ENCODE results near the gene IL17RD.
A peak's percentile ranks its signal among the peaks of the same experiment; 100 is the strongest.

Gene IL17RD

DNA sequence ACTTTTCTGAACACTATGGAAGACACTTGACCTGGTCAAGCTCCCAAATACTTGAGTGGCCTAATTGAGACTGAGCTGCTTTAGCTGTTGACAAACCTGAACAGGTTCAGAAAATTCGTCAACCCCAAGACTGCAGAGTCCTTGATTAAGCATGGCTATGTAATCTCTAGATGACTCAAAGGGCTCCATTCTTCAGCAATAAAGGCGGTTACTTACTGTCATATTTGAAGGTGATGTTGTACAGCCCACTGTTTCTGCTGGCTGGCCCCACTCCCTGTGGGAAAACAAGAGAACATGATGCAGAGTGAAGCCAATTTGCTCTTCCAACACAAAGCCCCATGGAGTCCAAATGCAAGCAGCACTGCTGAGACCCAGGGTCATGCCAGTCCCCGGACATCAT lies 45.1 kb downstream of the IL17RD start:
- no peak for FAIRE-seq
- no peak for DNase-seq (ENCODE audit: insufficient read length, low spot score)
- TF ChIP-seq CTCF (IDR thresholded peaks at IDR 0.05; ENCODE audit: insufficient read depth, missing control alignments) = no peak

GRCh38 chr3:57118254-57118653 lies 46.9 kb downstream of the IL17RD start:
- no peak for DNase-seq (ENCODE audit: insufficient read length, low spot score)
- FAIRE-seq = no peak
- no peak for TF ChIP-seq CTCF (IDR thresholded peaks at IDR 0.05; ENCODE audit: insufficient read depth, missing control alignments)

GRCh38 chr3:57116501-57116900 lies 48.7 kb downstream of the IL17RD start:
- no peak for TF ChIP-seq CTCF (IDR thresholded peaks at IDR 0.05; ENCODE audit: insufficient read depth, missing control alignments)
- DNase-seq (ENCODE audit: insufficient read length, low spot score) (no peak), FAIRE-seq (no peak)

DNA sequence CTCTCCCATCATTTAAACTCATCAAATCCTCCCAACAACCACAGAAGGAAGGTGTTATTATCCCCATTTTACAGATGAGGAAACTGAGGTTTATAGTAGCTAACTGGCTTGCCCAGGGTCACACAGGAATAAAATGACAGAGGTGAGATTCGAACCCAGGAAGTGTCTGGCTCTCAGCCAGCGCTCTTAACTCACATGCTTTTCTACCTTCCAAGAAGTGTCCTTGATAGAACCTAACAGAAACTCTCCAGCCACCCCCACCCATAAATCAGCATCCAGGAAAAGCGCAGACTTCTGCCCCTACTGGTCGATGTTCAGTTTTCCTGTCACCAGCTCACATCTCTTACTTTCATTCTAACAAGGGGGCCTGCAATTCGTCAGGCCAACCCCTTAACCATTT lies 52.9 kb downstream of the IL17RD start:
- TF ChIP-seq CTCF (IDR thresholded peaks at IDR 0.05; ENCODE audit: insufficient read depth, missing control alignments) = peak; percentile 4
- DNase-seq (ENCODE audit: insufficient read length, low spot score) = no peak
- no peak for FAIRE-seq

DNA sequence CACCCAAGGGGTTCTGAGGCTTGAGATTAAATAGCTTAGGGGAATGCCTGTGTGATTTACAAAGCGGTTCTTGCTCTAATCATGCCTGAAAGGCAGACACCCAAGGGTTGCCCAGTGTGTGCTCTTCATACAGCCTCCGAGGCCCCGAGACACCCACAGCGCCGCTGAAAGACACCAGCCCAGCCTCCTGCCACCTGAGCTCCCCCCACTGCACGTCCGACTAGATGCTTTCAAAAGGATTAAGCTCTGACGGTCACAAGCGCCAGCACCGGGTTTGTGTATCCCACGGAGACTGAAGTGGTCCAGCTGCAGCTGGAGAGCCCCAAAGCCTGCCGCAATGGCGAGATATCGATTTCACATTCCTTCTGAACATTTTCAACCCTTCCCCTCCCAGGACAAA lies 54.4 kb downstream of the IL17RD start:
- FAIRE-seq (no peak), DNase-seq (ENCODE audit: insufficient read length, low spot score) (no peak)
- TF ChIP-seq CTCF (IDR thresholded peaks at IDR 0.05; ENCODE audit: insufficient read depth, missing control alignments) = no peak

DNA sequence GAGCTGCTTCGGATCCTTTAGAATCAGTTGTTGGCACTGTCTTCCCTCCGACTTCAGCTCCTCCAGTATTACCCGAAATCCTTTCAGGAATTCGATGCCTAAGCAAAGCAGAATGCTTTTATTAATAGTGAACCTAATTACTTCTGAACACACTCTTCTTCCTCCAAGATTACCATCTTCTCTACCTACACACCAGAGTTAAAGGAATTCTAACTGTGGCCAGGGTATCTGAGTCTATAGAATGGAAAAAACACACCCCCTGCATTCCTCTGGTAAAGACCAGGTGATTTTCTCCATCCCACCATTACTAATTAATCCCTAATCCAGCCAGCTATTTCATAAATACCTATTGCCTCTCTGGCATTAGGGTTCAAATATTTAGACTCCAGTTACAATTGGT lies 54.9 kb downstream of the IL17RD start:
- TF ChIP-seq CTCF (IDR thresholded peaks at IDR 0.05; ENCODE audit: insufficient read depth, missing control alignments) = no peak
- no peak for DNase-seq (ENCODE audit: insufficient read length, low spot score)
- FAIRE-seq = no peak

DNA sequence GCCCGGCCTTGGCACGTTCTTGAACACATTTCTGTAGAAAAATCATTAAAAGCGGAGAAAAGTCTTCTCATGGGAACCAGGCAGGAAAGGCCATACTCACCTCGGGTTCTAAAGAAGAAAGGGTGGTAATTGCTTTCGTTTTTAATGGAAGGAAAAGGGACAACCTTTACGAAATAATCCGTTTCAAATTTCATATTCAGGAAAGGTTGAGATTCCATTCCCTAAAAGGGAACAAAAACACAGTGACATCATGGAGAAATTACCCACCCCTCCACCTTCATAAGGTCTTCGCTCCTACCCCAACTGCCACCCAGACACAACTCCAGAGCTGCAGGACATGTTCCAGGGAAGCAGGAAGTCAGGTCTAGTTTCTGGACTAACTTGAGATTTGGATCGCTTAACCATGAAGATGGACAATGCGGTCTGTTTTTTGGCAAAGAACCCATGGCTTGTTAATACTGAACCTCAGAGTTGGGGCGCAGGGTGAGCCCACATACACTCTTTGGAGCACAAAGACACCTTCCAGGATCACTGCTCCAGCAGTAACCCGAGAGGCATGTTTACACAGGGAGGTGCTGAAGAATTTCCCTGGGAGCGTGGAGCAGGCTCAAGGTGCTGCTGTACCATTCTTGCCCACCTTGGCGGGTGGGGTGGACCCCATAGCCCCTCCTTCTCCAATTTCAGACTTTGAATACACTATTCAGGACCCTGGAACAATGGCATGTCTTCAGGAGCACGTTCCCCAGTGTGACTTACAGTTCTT lies 55.5 kb downstream of the IL17RD start:
- TF ChIP-seq CTCF (IDR thresholded peaks at IDR 0.05; ENCODE audit: insufficient read depth, missing control alignments) = no peak
- no peak for DNase-seq (ENCODE audit: insufficient read length, low spot score)
- no peak for FAIRE-seq

Data from D721Med (cell line).